Measurements from ENCODE around the gene POLDIP2.
"Not testable (repeated sequence)": the region's sequence is repeated elsewhere in the genome, so short reads cannot be mapped to it uniquely, and the experiment has no call there.

POLDIP2 gene

GRCh38 chr17:28365487-28365886, 8.2 kb upstream of the POLDIP2 start:
- no peak for DNase-seq (ENCODE audit: low read depth)

DNA sequence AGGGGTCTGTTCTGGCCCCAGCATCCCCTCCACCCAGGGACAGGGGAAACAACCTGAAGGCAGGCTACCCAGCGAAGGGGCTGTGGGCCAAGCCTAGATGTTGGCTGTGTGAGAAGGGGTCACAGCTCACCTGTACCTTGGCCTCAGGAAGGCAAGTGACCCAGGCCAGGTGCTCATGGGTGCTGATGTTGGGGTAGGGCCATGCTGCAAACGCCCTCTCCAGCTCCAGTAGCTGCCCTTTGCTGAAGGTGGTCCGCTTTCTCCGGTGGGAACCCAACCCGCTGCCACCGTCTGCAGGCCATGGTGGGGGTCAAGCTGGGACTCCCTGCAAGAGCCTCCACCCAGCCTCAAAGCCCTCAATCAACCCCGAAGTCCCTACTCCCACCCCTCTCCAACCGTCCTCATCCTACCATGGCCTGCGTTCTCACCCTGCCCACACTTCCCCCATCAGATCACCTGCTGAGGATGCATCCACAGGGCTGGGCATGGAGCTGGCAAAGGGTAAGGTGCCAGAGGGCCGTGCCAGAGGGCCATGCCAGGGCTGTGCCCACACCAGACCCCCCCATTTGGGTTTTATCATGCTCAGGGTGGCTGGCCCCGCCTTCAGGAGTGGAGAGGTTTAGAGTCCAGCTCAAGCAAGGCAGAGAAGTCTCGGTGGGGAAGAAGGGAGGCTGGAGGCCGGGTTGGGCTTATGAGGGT, 7.5 kb upstream of the POLDIP2 start, which contains the start of gene SEBOX:
Gene SEBOX (minus strand): TSS at position 535 of the 699 bp plus-strand sequence. CDS start 48 bp downstream, at position 487.
- no peak for DNase-seq (ENCODE audit: low read depth)

- no peak for DNase-seq (ENCODE audit: low read depth)
Measured at GRCh38 chr17:28363776-28364650, 6.7 kb upstream of the POLDIP2 start.

- DNase-seq (ENCODE audit: low read depth) = no peak
Measured at GRCh38 chr17:28363186-28363585, 5.9 kb upstream of the POLDIP2 start.

DNA sequence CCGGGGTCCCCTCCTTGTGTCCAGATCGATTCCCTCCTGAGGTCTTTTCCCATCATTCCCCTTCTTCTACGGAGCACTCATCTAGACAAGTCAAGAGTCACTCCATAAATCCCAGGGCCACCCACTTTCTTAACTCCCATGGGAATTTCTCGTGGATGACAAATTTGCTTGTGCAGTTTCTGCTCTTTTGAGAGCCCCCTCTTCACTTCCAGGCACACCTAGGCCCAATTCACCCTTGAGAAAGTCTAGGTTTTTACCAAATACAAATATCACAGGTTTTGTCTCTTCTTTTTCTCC, 522 bp upstream of the POLDIP2 start:
- DNase-seq (ENCODE audit: low read depth) = no peak

GRCh38 chr17:28350271-28350670, 7.1 kb downstream of the POLDIP2 start:
- no peak for DNase-seq (ENCODE audit: low read depth)

- DNase-seq (ENCODE audit: low read depth) = no peak
Measured at GRCh38 chr17:28348979-28349378, 8.3 kb downstream of the POLDIP2 start.

DNA sequence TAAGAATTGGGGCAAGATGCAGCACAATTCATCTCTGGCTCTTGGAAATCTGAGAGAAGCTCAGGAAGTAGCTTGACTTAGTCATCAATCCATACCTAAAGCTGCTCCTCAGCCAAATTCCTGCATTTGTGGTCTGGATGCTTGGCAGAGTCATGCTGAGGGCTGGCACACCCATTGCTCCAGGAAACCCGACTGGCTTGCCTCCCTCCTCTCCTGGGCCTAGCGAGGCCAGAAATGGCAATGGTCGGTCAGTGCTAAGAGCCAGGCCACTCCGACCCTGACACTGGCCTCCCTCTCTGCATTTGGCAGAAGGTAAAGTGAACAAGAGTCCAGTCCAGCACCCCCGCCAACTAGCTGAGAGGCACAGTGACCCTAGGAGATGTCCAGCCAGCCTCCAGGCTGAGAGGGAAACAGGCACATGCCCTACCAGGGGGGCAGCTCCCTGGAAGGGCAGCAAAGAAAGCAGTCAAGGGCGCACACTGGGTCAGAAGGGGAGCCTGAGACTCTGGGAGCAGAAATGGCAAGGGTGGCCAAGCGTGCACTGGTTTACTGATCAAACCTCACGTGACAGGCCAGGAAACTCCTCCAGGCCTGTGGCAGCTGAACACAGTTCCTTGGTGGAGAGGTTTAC, 10.0 kb downstream of the POLDIP2 start:
- DNase-seq (ENCODE audit: low read depth) = peak; percentile 75

- no peak for DNase-seq (ENCODE audit: low read depth)
Measured at GRCh38 chr17:28346746-28347246, 10.5 kb downstream of the POLDIP2 start.

- no peak for DNase-seq (ENCODE audit: low read depth)
Measured at GRCh38 chr17:28346199-28346580, 11.1 kb downstream of the POLDIP2 start.

- DNase-seq (ENCODE audit: low read depth) = no peak
Measured at GRCh38 chr17:28345419-28346198, 11.7 kb downstream of the POLDIP2 start.

- DNase-seq (ENCODE audit: low read depth) = no peak
Measured at GRCh38 chr17:28344435-28344901, 12.9 kb downstream of the POLDIP2 start.

- DNase-seq (ENCODE audit: low read depth) = no peak
Measured at GRCh38 chr17:28344011-28344410, 13.3 kb downstream of the POLDIP2 start.

GRCh38 chr17:28343491-28343932, 13.8 kb downstream of the POLDIP2 start:
- DNase-seq (ENCODE audit: low read depth) = no peak

DNA sequence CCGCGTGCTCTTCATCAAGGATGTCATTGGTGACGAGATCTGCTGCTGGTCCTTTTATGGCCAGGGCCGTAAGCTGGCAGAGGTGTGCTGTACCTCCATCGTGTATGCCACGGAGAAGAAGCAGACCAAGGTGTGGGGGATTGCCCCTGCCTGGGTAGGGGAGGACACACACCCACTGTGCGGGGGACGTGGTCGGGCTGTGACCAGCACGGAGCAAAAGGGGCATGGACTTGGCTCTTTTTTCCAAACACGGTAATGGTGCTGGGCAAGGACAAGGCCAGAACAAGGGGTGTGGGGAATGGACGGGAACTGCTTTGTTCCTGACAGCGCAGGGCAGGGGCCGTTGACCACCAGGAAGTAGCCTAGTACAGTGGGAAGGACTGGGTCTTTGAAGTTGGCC, 15.0 kb downstream of the POLDIP2 start:
- no peak for DNase-seq (ENCODE audit: low read depth)

- no peak for DNase-seq (ENCODE audit: low read depth)
Measured at GRCh38 chr17:28341516-28341915, 15.8 kb downstream of the POLDIP2 start.

- no peak for DNase-seq (ENCODE audit: low read depth)
Measured at GRCh38 chr17:28340374-28340773, 17.0 kb downstream of the POLDIP2 start.

DNA sequence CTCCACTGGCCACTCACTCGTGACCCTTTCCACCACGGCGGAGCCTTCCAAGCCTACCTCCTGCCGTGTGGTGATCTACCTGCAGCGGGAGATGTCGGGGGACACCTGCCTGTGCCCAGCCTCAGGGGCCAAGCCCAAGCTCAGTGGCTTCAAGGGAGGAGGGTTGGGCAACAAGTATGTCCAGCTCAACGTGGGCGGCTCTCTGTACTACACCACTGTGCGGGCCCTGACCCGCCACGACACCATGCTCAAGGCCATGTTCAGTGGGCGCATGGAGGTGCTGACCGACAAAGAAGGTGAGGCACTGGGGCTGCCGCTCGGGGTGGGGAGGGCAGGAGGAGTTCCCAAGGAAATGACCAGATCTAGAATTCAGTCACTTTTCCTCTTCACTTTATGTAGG, 17.9 kb downstream of the POLDIP2 start:
- no peak for DNase-seq (ENCODE audit: low read depth)

DNA sequence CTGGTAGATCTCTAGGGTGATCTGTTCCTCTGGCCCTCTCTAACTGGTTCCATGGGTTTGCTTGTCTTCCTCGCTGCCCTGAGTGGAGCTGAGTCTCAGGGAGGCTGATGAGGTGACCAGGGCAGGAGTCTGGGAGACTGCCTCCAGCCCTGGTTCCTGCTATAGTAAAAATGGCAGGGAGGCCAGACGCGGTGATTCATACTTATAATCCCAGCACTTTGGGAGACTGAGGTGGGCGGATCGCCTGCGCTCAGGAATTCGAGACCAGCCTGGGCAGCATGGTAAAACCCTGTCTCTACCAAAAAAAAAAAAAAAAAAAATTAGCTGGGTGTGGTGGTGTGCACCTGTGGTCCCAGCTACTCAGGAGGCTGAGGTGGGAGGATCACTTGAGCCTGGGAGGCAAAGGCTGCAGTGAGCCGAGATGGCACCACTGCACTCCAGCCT, 18.5 kb downstream of the POLDIP2 start:
- not testable (repeated sequence) for DNase-seq (ENCODE audit: low read depth)

GRCh38 chr17:28338056-28338768, 19.1 kb downstream of the POLDIP2 start:
- peak; percentile 44 for DNase-seq (ENCODE audit: low read depth)

All from GM04504 (cell line).